Tibial artery (tissue), 4 donors: ENCODE data around the gene COL21A1.

Experiments
- DNase-seq, 2 donors: peaks; one replicate each; pipeline ENCODE4 v3.0.0-alpha.2; 2019
- H3K27ac ChIP-seq, 2 donors: fragments of 200-600 bp; sonication (generic) in 1 of 2; 1 replicate in 1 of 2; 2 replicates in 1 of 2; pipeline ENCODE4 v1.5.1; 2018 to 2019; ENCODE audit warnings: mild to moderate bottlenecking in 1 of 2
- H3K27me3 ChIP-seq, 2 donors: fragments of 200-600 bp; sonication (generic) in 1 of 2; one replicate each; pipeline versions ENCODE4 v1.5.1 to v1.6.0; 2016 to 2019
- H3K36me3 ChIP-seq, 3 donors: fragments of 200-600 bp; sonication (generic) in 2 of 3; one replicate each; pipeline ENCODE4 v1.5.1; 2016 to 2019; ENCODE audit warnings: mild to moderate bottlenecking in 2 of 3
- H3K4me1 ChIP-seq, 4 donors: fragments of 200-600 bp; sonication (generic) in 2 of 4; 1 replicate in 3 of 4; 2 replicates in 1 of 4; pipeline ENCODE4 v1.5.1; 2016 to 2019
- H3K4me3 ChIP-seq, 2 donors: fragments of 200-600 bp; sonication (generic) in 1 of 2; 1 replicate in 1 of 2; 2 replicates in 1 of 2; pipeline ENCODE4 v1.5.1; 2018 to 2019; ENCODE audit warnings: mild to moderate bottlenecking in 2 of 2
- H3K9me3 ChIP-seq, 3 donors: fragments of 200-600 bp; sonication (generic) in 1 of 3; one replicate each; pipeline ENCODE4 v1.5.1; 2016 to 2019
- CTCF ChIP-seq, 2 experiments: fragments of 200-600 bp in 1 of 2; fragments of 450-650 bp in 1 of 2; IDR thresholded peaks; one replicate each; pipeline ENCODE4 v1.5.1; 2017 to 2019; ENCODE audit warnings: antibody characterized with exemption in 2 of 2, mild to moderate bottlenecking in 1 of 2, moderate library complexity in 1 of 2
- intact Hi-C: fragments of 100-400 bp; cut with DNase I; formaldehyde crosslinking; loops from one replicate; pipeline ENCODE4 v1.15.0; 2023; ENCODE audit warnings: low total_unique reads

COL21A1 gene

GRCh38 chr6:56238352-56238751, 9.0 kb downstream of the COL21A1 start:
- Histone ChIP-seq H3K4me1 (peaks cover 0 to 37% (median under 1%) of the 10 kb centered on the region in 4 donors), H3K27me3 (no peaks in the 10 kb centered on the region), H3K9me3 (no peaks in the 10 kb centered on the region), H3K36me3 (no peaks in the 10 kb centered on the region), H3K27ac (no peak overlapping the region), H3K4me3 (no peak overlapping the region)
- no peak for DNase-seq
- TF ChIP-seq CTCF (IDR thresholded peaks at IDR 0.05): no peak
- intact Hi-C loops: no loop called here

- Histone ChIP-seq H3K27me3 (no peaks in the 10 kb centered on the region), H3K4me3 (no peak overlapping the region), H3K9me3 (no peaks in the 10 kb centered on the region), H3K4me1 (peaks cover 0 to 25% (median 0%) of the 10 kb centered on the region in 4 donors), H3K36me3 (no peaks in the 10 kb centered on the region), H3K27ac (no peak overlapping the region)
- no peak for DNase-seq
- TF ChIP-seq CTCF (IDR thresholded peaks at IDR 0.05): no peak
- intact Hi-C loops: no loop called here
Measured at GRCh38 chr6:56235245-56235644, 12.1 kb downstream of the COL21A1 start.

- peak overlapping the region in 1 of 2 donors; percentile 6 for H3K27ac ChIP-seq
- TF ChIP-seq CTCF (IDR thresholded peaks at IDR 0.05): no peak
- intact Hi-C loops: no loop called here
- no peaks in the 10 kb centered on the region for H3K9me3 ChIP-seq
- H3K4me1 ChIP-seq: peaks cover 0 to 25% (median 0%) of the 10 kb centered on the region in 4 donors
- no peaks in the 10 kb centered on the region for H3K27me3 ChIP-seq
- no peaks in the 10 kb centered on the region for H3K36me3 ChIP-seq
- no peak overlapping the region for H3K4me3 ChIP-seq
- DNase-seq: no peak
Measured at GRCh38 chr6:56232436-56232835, 14.9 kb downstream of the COL21A1 start.

- no peak for TF ChIP-seq CTCF (IDR thresholded peaks at IDR 0.05)
- intact Hi-C loops: no loop called here
- H3K9me3 ChIP-seq: no peaks in the 10 kb centered on the region
- H3K27me3 ChIP-seq: no peaks in the 10 kb centered on the region
- H3K27ac ChIP-seq: peak overlapping the region in 1 of 2 donors; percentile 6
- no peak for DNase-seq
- H3K4me3 ChIP-seq: no peak overlapping the region
- H3K4me1 ChIP-seq: peaks cover 0 to 30% (median 0%) of the 10 kb centered on the region in 4 donors
- no peaks in the 10 kb centered on the region for H3K36me3 ChIP-seq
Measured at GRCh38 chr6:56231827-56232226, 15.6 kb downstream of the COL21A1 start.

- H3K9me3 ChIP-seq: no peaks in the 10 kb centered on the region
- H3K27me3 ChIP-seq: no peaks in the 10 kb centered on the region
- peak overlapping the region in 1 of 2 donors; percentile 36 for H3K27ac ChIP-seq
- TF ChIP-seq CTCF (IDR thresholded peaks at IDR 0.05): no peak
- intact Hi-C loops: no loop called here
- H3K36me3 ChIP-seq: no peaks in the 10 kb centered on the region
- no peak overlapping the region for H3K4me3 ChIP-seq
- no peak for DNase-seq
- peaks cover 0 to 33% (median 0%) of the 10 kb centered on the region in 4 donors for H3K4me1 ChIP-seq
Measured at GRCh38 chr6:56230976-56231566, 16.3 kb downstream of the COL21A1 start.
